ENCODE measurements around the gene CHPF.

- TF ChIP-seq CTCF (conservative IDR thresholded peaks at IDR 0.05 in 1 of 2, IDR thresholded peaks at IDR 0.05 in 1 of 2; ENCODE audit: low read depth in 1 of 2, low read length in 2 of 2) (no peak), EZH2 (IDR thresholded peaks at IDR 0.05; ENCODE audit: low read length, missing control alignments) (no peak)
Observed at GRCh38 chr2:219507581-219508443, 35.8 kb downstream of the CHPF start.
